ENCODE data around the gene KCNK7. TPM values are rescaled to one million over a fixed set of nuclear protein-coding genes. Genes with fewer than 3 reads are reported as not detected.

KCNK7 gene
- total RNA-seq: 1 to 10 TPM in 1 of 4 donors, under 1 TPM in 1, not detected in 2; 0.26 to 5.8 TPM

GRCh38 chr11:65595543-65596281 is at the start of gene KCNK7:
TSS of gene KCNK7 (minus strand) at chr11:65595800. CDS start at chr11:65595772, 28 bp downstream.
- H3K36me3 ChIP-seq: no peaks in the 10 kb centered on the region
- H3K9me3 ChIP-seq: no peaks in the 10 kb centered on the region
- H3K4me1 ChIP-seq: peaks cover 0 to 3% of the 10 kb centered on the region in 2 donors
- intact Hi-C loops (cut with DNase I; ENCODE audit: low total_unique reads): no loop called here
- H3K27me3 ChIP-seq: no peaks in the 10 kb centered on the region
- DNase-seq: no peak
- H3K27ac ChIP-seq: peak within 1 kb of the TSS in 1 of 2 donors; percentile 7
- no peak within 1 kb of the TSS for H3K4me3 ChIP-seq
- no peak for TF ChIP-seq CTCF (IDR thresholded peaks at IDR 0.05)
- TF ChIP-seq POLR2A (IDR thresholded peaks at IDR 0.05): no peak

- Histone ChIP-seq H3K27me3 (no peaks in the 10 kb centered on the region), H3K36me3 (no peaks in the 10 kb centered on the region), H3K9me3 (no peaks in the 10 kb centered on the region), H3K27ac (no peak overlapping the region), H3K4me1 (peaks cover 0 to 4% of the 10 kb centered on the region in 2 donors), H3K4me3 (no peak overlapping the region)
- DNase-seq: no peak
- TF ChIP-seq POLR2A (IDR thresholded peaks at IDR 0.05) (no peak), CTCF (IDR thresholded peaks at IDR 0.05) (no peak)
- intact Hi-C loops (cut with DNase I; ENCODE audit: low total_unique reads): no loop called here
Measured at GRCh38 chr11:65644837-65645236, 49.2 kb upstream of the KCNK7 start.

GRCh38 chr11:65643971-65644370 is 48.4 kb upstream of the KCNK7 start:
- H3K27ac ChIP-seq: no peak overlapping the region
- H3K27me3 ChIP-seq: no peaks in the 10 kb centered on the region
- no peak overlapping the region for H3K4me3 ChIP-seq
- intact Hi-C loops (cut with DNase I; ENCODE audit: low total_unique reads): no loop called here
- H3K36me3 ChIP-seq: no peaks in the 10 kb centered on the region
- no peak for TF ChIP-seq CTCF (IDR thresholded peaks at IDR 0.05)
- no peak for TF ChIP-seq POLR2A (IDR thresholded peaks at IDR 0.05)
- H3K9me3 ChIP-seq: no peaks in the 10 kb centered on the region
- H3K4me1 ChIP-seq: peaks cover 0 to 8% of the 10 kb centered on the region in 2 donors
- no peak for DNase-seq

GRCh38 chr11:65642014-65642671 is 46.5 kb upstream of the KCNK7 start:
- H3K36me3 ChIP-seq: no peaks in the 10 kb centered on the region
- no peak overlapping the region for H3K4me3 ChIP-seq
- DNase-seq: no peak
- no peaks in the 10 kb centered on the region for H3K9me3 ChIP-seq
- peaks cover 0 to 17% of the 10 kb centered on the region in 2 donors for H3K4me1 ChIP-seq
- no peaks in the 10 kb centered on the region for H3K27me3 ChIP-seq
- H3K27ac ChIP-seq: no peak overlapping the region
- no peak for TF ChIP-seq POLR2A (IDR thresholded peaks at IDR 0.05)
- TF ChIP-seq CTCF (IDR thresholded peaks at IDR 0.05): no peak
- intact Hi-C loops (cut with DNase I; ENCODE audit: low total_unique reads): no loop called here

Data from uterus (tissue), 4 donors.